TTC549 (cell line): ENCODE results near the gene TNFRSF1B.

ENCODE experiments used
- FAIRE-seq: peaks from 2 replicates; lab custom pipeline; 2012; peaks lifted over from hg19 to GRCh38; lab: Jason Lieb, UNC

Gene TNFRSF1B

DNA sequence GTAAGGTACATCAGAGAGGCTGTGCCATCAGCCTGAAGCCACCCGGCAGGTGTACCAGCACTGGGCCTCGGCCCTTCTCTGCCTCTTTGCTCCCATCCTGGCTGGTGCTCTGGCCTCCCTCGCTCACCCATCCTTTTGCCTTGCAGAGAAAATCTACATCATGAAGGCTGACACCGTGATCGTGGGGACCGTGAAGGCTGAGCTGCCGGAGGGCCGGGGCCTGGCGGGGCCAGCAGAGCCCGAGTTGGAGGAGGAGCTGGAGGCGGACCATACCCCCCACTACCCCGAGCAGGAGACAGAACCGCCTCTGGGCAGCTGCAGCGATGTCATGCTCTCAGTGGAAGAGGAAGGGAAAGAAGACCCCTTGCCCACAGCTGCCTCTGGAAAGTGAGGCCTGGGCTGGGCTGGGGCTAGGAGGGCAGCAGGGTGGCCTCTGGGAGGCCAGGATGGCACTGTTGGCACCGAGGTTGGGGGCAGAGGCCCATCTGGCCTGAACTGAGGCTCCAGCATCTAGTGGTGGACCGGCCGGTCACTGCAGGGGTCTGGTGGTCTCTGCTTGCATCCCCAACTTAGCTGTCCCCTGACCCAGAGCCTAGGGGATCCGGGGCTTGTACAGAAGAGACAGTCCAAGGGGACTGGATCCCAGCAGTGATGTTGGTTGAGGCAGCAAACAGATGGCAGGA is 24.5 kb upstream of the TNFRSF1B start:
- no peak for FAIRE-seq

GRCh38 chr1:12142891-12143630 is 23.7 kb upstream of the TNFRSF1B start:
- FAIRE-seq: no peak

GRCh38 chr1:12143631-12144155 is 23.1 kb upstream of the TNFRSF1B start:
- FAIRE-seq: no peak

DNA sequence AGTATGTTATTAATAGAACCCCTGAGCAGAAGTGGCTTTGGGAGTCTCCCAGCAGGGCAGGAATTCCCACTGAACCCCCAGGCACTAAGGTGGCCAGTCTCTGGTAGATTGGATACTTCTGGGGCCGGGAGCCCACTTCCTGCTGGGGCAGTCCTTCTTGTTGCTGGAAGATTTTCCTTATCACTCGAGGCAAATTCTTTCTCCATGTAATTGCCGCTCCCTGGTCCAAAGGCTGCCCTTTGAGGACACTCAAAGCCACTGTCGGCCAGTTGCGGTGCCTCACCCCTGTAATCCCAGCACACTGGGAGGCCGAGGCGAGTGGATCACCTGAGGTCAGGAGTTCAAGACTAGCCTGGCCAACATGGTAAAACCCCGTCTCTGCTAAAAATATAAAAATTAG is 22.6 kb upstream of the TNFRSF1B start:
- no peak for FAIRE-seq

DNA sequence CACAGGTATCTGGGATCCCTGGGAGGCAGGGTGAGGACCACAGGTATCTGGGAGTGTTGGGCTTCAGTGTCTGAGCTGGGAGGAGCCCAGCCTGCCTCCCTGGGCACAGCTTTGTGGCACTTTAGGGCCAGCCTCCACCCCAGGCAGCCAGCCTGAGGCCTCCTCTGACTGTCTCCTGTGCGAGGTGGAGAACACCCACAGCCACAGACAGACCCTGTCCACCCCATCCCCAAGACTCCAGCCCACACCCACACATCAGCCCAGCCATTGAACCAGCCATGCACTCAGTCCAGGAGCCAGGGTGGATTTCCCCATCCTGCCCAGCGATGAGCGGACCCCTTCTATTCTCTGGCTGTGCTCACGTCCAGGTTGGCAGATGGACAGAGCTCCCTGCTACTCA is 21.8 kb upstream of the TNFRSF1B start:
- FAIRE-seq: no peak

- FAIRE-seq: no peak
Observed at GRCh38 chr1:12145616-12146342, 21.0 kb upstream of the TNFRSF1B start.

GRCh38 chr1:12146343-12147112 is 20.3 kb upstream of the TNFRSF1B start:
- FAIRE-seq: no peak

GRCh38 chr1:12147201-12147701 is 19.5 kb upstream of the TNFRSF1B start:
- FAIRE-seq: no peak

DNA sequence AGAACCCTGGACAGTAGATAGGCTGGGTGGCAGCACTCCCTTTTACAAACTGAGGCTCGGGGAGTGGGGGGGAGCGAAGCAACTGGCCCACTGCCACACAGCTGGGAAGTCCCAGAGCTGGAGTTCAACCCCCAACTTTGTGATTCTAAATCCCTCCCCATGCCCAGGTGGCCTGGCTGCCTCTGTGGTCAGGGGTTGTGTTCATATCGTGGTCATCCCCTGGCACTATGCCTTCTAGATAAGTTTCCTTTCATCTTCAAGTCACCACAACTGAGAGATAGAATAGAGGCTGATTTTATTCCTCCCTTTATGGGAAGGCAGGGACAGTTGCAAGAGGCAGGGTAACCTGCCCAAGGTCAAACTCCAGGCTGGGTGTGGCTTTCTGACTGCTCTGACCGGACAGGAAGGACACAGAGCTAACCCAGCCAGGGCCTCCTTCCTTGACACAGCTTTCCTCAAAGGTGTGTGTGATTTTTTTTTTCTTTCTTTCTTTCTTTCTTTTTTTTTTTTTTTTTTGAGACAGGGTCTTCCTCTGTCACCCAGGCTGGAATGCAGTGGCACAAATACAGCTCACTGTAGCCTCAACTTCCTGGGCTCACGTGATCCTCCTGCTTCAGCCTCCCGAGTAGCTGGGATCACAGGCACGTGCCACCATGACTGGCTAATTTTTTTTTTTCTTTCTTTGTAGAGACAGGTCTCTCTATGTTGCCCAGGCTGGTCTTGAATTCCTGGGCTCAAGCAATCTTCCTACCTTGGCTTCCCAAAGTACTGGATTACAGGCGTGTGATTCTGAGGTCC is 18.4 kb upstream of the TNFRSF1B start:
- FAIRE-seq: no peak

- FAIRE-seq: no peak
Observed at GRCh38 chr1:12148958-12149790, 17.6 kb upstream of the TNFRSF1B start.

GRCh38 chr1:12149791-12150175 is 17.0 kb upstream of the TNFRSF1B start:
- no peak for FAIRE-seq

DNA sequence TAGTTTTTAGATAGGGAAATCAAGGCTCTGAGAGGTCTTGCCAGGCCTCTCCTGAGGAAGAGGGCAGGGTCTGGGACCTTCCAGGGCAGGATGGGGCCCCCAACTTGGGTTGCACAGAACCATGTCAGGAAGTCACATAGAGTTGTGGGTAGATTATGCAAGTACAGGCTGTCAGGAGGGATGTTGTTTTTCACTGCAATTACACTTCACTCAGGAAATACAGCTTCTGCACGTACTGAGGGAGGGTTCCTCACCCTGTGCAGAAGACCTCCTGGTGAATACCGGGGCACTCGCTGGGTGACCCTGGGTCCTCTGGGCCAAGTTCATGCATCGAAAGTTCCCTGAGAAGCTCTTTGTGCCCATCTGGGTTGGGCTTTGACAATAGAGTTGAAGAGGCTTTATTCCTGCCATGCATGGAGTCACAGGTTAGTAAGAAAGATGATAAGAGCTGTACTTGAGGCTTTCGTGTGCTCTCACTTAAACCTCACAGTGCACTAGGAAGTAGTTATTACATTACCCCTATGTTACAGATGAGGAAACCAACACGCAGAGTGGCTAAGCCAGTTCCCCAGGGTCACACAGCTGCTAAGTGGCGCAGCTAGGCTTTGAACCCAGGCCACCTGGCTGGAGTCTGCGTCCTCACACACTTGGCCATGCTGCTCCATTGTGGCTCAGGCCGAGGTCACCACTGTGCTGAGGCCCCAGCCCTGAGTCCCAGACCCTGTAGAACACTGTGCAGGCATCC is 16.2 kb upstream of the TNFRSF1B start:
- no peak for FAIRE-seq

GRCh38 chr1:12151465-12151864 is 15.3 kb upstream of the TNFRSF1B start:
- no peak for FAIRE-seq

GRCh38 chr1:12152113-12152891 is 14.5 kb upstream of the TNFRSF1B start:
- no peak for FAIRE-seq

- FAIRE-seq: no peak
Observed at GRCh38 chr1:12153181-12153785, 13.5 kb upstream of the TNFRSF1B start.

DNA sequence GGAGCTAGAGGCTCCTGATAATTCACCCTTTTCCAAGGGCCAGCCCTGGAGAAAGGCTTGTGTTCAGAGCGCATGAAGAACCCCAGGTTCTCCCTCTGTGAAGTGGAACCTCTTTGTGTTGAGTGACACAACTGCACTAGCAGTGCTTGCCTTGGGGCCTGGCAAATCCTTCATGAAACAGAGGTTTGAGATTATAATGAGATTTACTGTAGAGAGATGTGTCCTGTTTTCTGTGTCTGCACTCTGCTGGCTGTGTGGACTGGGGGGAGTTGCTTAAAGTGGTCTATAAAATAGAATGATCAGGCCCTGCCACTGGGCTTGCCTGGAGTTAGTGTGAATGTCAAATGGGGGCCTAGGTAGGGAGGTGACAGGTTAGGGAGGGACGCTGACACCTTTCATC is 11.5 kb upstream of the TNFRSF1B start:
- FAIRE-seq: no peak

DNA sequence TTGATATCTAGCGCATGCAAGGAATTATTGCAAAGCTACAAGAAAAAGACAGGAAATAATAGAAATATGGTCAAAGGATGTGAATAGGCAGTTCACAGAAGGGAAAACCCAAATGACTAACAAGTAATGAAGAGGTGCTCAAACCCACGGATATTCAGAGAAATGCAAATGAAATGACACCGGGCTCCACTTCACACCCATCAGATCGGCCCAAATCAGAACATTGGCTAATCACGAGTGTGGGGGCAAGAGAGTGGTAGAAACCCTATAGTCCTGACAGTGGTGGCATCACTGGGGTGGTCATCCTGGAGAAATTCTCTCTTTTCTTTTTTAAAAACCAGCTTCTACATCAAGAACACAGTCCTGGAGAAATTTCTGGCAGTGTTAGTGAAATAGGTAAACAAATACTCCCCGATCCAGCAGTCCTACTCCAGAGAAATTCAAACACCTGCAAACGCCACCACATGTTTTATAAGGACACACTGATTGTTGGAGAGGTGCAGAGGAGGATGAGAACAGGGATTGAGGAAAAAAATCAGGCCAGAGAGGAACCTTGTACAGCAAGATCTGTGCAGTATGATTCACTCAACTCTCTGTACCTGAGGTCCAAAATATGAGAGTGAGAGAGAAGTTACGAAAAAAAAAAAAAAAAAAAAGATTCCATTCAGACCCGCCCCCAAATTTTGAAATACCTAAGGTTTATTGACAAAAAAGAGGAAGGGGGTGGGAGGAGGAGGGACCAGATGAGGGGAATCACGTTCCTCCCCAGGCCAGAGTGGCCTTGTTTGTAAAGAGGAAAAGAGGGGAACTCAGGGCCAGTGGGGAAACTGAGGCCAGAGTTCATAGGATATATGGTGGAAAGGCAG is 9.2 kb upstream of the TNFRSF1B start:
- no peak for FAIRE-seq
